ENCODE results near the gene LGR4. TPM values are rescaled to one million over a fixed set of nuclear protein-coding genes. Genes with fewer than 3 reads are reported as not detected.

LGR4 gene
- total and polyA plus RNA-seq, 10 donors, result 1.5 to 47.2 (median 27.0) TPM

GRCh38 chr11:27403195-27403594 is 69.4 kb downstream of the LGR4 start:
- DNase-seq, result no peak
- no peaks in the 10 kb centered on the region for H3K27me3 ChIP-seq (replicated peaks in 1 of 7)
- H3K4me3 ChIP-seq, result no peak overlapping the region
- peaks cover 0 to 8% (median 0%) of the 10 kb centered on the region in 6 donors for H3K4me1 ChIP-seq
- intact Hi-C loops (cut with DNase I; ENCODE audit: low total_unique reads), result no loop called here
- H3K9me3 ChIP-seq, result no peaks in the 10 kb centered on the region
- TF ChIP-seq POLR2A (IDR thresholded peaks at IDR 0.05) (no peak), POLR2AphosphoS5 (IDR thresholded peaks at IDR 0.05) (no peak), CTCF (IDR thresholded peaks at IDR 0.05 in 8 of 11, conservative IDR thresholded peaks at IDR 0.05 in 3 of 11) (no peak)
- WGBS, 5 donors, result 76 to 85% (median 84%) methylated on average over 2 of the region's 2 CpGs
- no peaks in the 10 kb centered on the region for H3K36me3 ChIP-seq
- no peak overlapping the region for H3K27ac ChIP-seq

DNA sequence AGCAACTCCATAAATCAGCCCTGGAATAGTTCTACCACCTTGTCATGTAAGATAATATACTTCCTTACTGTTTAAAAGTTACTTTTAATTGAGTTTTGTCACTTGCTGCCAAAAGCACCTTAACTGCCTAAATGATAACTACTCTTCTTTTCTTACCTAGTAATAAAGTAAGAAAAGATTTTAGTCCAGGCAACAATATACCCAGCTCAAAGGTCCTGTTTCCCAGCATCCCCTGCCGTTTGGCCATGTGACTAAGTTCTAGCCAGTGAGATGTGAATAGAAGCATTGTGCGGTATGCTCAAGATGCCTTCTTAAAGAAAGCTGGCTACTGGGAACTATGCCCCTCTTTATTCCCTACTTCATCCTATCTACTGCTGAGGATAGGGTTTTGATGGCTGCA is 70.1 kb downstream of the LGR4 start:
- intact Hi-C loops (cut with DNase I; ENCODE audit: low total_unique reads), result no loop called here
- Histone ChIP-seq H3K36me3 (no peaks in the 10 kb centered on the region), H3K4me1 (peaks cover 0 to 13% (median 3%) of the 10 kb centered on the region in 6 donors), H3K27ac (no peak overlapping the region), H3K4me3 (no peak overlapping the region), H3K27me3 (replicated peaks in 1 of 7) (no peaks in the 10 kb centered on the region), H3K9me3 (no peaks in the 10 kb centered on the region)
- TF ChIP-seq POLR2A (IDR thresholded peaks at IDR 0.05), result no peak
- TF ChIP-seq POLR2AphosphoS5 (IDR thresholded peaks at IDR 0.05), result no peak
- TF ChIP-seq CTCF (IDR thresholded peaks at IDR 0.05 in 8 of 11, conservative IDR thresholded peaks at IDR 0.05 in 3 of 11), result no peak
- 91 to 96% (median 94%) methylated on average over 2 of the region's 2 CpGs for WGBS, 5 donors
- DNase-seq, result no peak

DNA sequence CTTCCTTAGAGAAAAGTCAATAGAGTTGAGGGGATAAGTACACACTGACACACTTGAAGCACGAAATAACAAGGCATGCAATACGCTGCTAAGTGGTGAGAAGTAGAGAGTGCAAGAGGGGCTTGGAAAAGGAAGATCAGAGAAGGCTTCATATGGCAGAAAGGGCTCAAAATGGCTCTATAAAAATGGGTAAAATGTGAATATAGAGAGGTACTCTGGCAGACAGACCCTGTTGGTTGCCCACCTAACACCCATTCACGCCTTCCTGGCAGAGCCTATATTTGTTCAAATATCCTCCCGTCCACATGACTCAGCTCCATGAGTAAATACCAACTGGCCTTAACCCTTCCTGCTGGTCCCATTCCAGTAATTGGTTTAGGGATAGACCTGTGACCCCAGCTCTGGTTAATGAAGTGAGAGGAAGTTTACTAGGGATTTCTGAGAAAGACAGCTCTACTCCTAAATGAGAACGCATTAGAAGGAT is 70.7 kb downstream of the LGR4 start:
- no peaks in the 10 kb centered on the region for H3K36me3 ChIP-seq
- no peak for TF ChIP-seq POLR2A (IDR thresholded peaks at IDR 0.05)
- no peak for TF ChIP-seq CTCF (IDR thresholded peaks at IDR 0.05 in 8 of 11, conservative IDR thresholded peaks at IDR 0.05 in 3 of 11)
- TF ChIP-seq POLR2AphosphoS5 (IDR thresholded peaks at IDR 0.05), result no peak
- 83 to 93% (median 84%) methylated on average over 5 of the region's 5 CpGs for WGBS, 5 donors
- H3K4me1 ChIP-seq, result peaks cover 0 to 16% (median 4%) of the 10 kb centered on the region in 6 donors
- H3K4me3 ChIP-seq, result no peak overlapping the region
- H3K9me3 ChIP-seq, result no peaks in the 10 kb centered on the region
- no peaks in the 10 kb centered on the region for H3K27me3 ChIP-seq (replicated peaks in 1 of 7)
- DNase-seq, result no peak
- intact Hi-C loops (cut with DNase I; ENCODE audit: low total_unique reads), result no loop called here
- H3K27ac ChIP-seq, result no peak overlapping the region

DNA sequence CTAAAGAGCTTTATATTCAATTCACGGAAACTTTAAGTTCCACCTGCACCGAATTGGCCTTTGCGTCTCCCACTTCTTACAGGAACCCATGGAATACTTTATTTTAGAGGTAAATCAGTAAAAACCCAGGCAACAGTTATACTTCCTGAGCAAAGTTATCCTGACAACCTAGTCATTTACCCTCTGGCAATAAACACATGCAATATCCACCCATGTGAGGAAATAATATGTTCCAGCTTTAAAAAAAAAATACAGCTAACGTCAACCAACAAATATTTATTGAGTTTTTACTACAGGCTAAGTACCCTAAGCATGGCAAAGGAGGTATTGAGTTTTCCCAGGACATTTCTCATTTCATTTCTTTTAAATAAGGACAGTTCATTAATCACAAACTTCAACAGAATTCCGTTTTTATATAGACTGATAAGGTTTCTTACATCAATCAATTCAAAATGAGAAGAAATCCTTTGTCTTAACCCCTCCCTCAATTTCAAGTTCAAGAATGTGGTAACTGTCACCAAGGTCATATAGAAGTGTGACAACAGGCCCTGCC is 71.2 kb downstream of the LGR4 start:
- no peak for DNase-seq
- Histone ChIP-seq H3K4me1 (peaks cover 0 to 17% (median 4%) of the 10 kb centered on the region in 6 donors), H3K4me3 (no peak overlapping the region), H3K36me3 (no peaks in the 10 kb centered on the region), H3K27ac (no peak overlapping the region), H3K9me3 (no peaks in the 10 kb centered on the region), H3K27me3 (replicated peaks in 1 of 7) (no peaks in the 10 kb centered on the region)
- 83 to 89% (median 87%) methylated on average over 5 of the region's 5 CpGs for WGBS, 5 donors
- TF ChIP-seq CTCF (IDR thresholded peaks at IDR 0.05 in 8 of 11, conservative IDR thresholded peaks at IDR 0.05 in 3 of 11) (no peak), POLR2A (IDR thresholded peaks at IDR 0.05) (no peak), POLR2AphosphoS5 (IDR thresholded peaks at IDR 0.05) (no peak)
- intact Hi-C loops (cut with DNase I; ENCODE audit: low total_unique reads), result no loop called here
